ENCODE data around the gene EBLN2.

EBLN2 gene

DNA sequence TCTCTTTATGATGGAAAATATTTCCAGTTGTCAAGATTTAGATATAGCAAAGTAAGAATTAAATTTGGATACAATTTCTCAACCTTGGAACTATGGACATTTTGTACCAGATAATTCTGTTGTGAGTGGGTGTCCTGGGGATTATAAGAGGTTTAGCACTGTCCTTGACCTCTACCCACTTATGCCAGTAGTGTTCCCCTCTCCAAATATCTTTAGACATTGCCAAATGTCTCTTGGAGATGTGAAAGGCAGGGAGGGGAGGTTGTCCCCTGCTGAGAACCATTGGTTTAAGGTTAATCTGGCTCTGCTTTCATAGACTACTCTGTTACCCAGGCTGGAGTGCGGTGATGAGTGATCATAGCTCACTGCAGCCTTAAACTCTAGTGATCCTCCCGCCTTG lies at the start of gene EBLN2:
Gene EBLN2, plus strand, starts transcription at position 244 of the 400 bp plus-strand sequence. CDS start 423 bp downstream, outside the sequence.
- DNase-seq = no peak
- no peak for ATAC-seq

- no peak for DNase-seq
- no peak for ATAC-seq
These were observed 43.2 kb upstream of the EBLN2 start for GRCh38 chr3:73018298-73018697.

- ATAC-seq = peak; percentile 85
- no peak for DNase-seq
These were observed 42.5 kb upstream of the EBLN2 start for GRCh38 chr3:73018790-73019441.

DNA sequence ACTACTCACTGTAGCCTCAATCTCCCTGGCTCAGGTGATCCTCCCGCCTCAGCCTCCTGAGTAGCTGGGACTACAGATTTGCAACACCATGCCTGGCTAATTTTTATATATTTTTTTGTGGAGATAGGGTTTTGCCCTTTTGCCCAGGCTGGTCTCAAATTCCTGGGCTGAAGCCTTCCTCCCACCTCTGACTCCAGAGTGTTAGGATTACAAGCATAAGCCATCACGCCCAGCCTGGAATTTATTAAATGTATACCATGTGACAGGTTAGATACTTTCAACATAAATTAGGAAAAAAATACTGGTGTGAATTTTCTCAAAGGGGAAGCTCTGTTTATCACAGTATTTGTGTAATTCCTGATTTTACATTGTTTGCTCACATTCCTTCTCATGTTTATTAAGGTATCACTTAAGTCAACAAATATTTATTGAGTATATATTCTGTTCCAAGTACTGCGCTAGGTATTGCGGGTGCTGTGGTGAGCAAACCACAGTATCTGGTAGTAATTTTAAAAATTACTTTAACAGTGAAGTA lies 40.1 kb upstream of the EBLN2 start:
- ATAC-seq = no peak
- no peak for DNase-seq

DNA sequence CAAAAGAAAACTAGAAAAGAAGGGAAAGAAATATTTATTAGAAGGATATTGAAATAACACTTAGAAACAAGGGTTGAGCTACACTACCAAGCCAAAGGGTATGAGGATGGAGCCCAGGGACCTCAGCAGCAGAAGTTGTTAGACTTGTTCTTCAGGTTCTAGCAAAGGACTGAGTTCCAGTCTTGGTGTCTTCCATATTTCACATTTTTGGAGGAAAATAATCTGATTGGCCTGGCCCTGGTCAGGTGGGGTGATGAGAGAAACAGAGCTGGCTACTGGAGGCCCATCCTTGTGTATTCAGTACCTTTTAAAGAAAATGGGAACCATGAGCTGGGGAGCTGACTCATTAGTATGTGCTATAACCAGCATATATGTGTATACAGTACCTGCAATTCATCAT lies 36.6 kb upstream of the EBLN2 start:
- DNase-seq = no peak
- no peak for ATAC-seq

DNA sequence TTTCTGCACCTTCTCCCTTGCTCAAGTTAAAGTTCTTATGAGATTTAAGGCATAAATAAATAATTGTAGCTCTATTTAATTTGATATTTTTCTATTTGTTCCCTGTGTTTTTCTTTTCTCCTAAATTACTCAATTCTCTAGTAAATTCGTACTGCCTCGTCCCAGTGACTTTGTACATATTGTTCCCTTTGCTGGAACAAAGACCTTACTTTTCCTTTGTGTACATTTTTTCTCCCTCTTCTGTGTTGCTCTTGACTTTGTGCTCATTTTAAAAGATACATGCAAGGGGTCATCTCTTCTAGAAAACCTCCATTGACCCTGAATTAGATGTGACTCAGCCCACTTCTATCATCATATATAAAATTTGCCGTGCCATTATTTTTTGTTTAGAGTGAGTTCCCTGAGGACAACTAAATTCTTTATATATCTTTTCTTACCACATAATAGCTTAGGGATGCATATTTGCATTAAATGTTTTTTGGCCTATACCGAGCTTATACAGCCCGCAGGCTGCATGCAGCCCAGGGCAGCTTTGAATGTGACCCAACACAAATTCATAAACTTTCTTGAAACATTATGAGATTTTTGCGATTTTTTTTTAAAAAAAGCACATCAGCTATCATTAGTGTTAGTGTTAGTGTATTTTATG lies 35.2 kb upstream of the EBLN2 start:
- DNase-seq (no peak), ATAC-seq (no peak)

GRCh38 chr3:73026760-73027113 lies 34.7 kb upstream of the EBLN2 start:
- DNase-seq (no peak), ATAC-seq (no peak)

DNA sequence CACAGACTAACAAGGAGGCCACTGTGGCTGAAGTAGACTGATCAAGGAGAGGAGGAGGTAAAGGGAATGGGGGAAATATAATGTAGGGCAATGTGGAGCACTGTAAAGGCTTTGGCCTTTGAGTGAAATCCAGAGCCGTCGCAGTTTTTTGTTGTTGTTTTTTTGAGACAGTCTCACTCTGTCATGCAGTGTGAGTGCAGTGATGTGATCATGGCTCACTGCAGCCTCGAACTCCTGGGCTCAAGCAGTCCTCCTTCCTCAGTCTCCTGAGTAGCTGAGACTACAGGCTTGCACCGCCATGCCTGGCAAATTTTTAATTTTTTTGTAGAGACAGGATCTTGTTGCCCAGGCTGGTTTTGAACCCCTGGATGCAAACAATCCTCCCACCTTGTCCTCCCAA lies 32.7 kb upstream of the EBLN2 start:
- ATAC-seq (peak; percentile 1), DNase-seq (no peak)

- DNase-seq = no peak
- ATAC-seq = peak; percentile 90
These were observed 32.1 kb upstream of the EBLN2 start for GRCh38 chr3:73029321-73029796.

- no peak for DNase-seq
- ATAC-seq = peak; percentile 47
These were observed 31.3 kb upstream of the EBLN2 start for GRCh38 chr3:73030073-73030597.

- DNase-seq (no peak), ATAC-seq (no peak)
These were observed 29.8 kb upstream of the EBLN2 start for GRCh38 chr3:73031573-73032103.

GRCh38 chr3:73036694-73037591 lies 24.5 kb upstream of the EBLN2 start:
- ATAC-seq = peak; percentile 45
- DNase-seq = no peak

DNA sequence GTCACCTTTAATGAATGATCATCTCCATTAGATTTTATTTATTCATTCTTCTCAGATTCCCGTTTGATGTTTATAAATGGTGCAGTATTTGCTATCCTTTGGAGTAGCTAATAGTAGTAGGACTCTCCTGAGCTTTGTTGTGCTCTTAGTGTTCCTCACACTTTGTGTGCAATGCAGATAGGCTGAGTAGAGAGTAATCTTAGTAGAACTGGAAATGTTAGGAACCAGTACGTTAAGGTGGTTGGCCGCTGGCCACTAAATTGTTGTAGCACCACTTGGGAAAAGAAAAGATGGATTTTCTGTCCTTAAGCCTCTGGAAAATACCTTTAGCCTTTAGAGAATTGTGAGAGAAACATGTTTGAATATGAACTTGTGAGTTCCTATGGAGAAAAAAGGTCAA lies 19.9 kb upstream of the EBLN2 start:
- no peak for ATAC-seq

GRCh38 chr3:73043414-73043813 lies 18.0 kb upstream of the EBLN2 start:
- no peak for DNase-seq
- no peak for ATAC-seq

More for the DNA sequence above, 19.9 kb upstream of the EBLN2 start:
- DNase-seq = no peak

DNA sequence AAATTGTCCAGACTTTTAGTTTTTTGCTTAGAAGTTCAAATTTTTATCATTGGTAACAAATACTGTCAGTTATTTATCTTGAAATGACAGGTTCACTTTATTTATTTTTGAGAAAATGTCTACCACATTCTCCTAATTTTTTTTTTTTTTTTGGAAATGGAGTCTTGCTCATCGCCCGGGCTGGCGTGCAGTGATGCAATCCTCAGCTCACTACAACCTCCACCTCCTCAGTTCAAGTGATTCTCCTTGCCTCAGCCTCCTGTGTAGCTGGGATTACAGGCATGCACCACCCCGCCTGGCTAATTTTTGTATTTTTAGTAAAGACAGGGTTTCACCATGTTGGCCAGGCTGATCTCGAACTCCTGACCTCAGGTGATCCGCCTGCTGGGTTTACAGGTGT lies 16.1 kb upstream of the EBLN2 start:
- DNase-seq = no peak
- no peak for ATAC-seq

DNA sequence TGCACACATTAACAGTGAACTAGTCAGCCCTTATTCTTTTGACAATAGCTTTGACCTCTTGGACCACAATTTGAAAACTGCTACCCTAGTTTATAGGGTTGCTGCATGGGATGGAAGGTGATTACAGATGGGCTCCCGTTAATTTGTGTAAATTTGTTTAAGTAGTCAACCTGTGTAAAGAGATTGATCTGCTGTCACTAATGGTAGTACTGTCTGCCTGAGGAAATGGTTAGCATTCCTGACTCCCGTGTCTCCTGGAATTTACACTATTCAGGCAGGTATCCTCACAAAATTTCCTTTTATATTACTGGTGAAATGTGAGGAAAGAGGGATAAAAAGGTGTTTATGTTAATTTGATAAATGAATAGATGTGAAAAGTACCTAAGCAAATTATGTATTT lies 15.3 kb upstream of the EBLN2 start:
- ATAC-seq = no peak
- DNase-seq = no peak

- no peak for ATAC-seq
These were observed 12.1 kb upstream of the EBLN2 start for GRCh38 chr3:73049319-73049718.

GRCh38 chr3:73052857-73053256 lies 8.6 kb upstream of the EBLN2 start:
- DNase-seq = no peak
- ATAC-seq = no peak

More at GRCh38 chr3:73049319-73049718, 12.1 kb upstream of the EBLN2 start:
- DNase-seq = no peak

DNA sequence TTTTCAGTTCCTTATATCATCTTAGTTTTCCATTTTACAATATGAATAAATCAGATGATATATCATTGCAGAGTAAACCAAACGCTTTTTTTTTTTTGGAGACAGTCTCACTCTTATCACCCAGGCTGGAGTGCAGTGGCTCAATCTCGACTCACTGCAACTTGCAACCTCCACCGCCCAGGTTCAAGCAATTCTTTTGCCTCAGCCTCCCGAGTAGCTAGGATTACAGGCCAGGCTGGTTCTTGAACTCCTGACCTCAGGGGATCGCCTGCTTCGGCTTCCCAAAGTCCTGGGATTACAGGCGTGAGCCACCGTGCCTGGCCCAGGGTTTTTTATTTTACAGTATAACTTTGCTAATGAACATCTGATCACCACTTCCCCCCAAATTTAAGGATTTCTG lies 5.9 kb upstream of the EBLN2 start:
- DNase-seq (no peak), ATAC-seq (no peak)

DNA sequence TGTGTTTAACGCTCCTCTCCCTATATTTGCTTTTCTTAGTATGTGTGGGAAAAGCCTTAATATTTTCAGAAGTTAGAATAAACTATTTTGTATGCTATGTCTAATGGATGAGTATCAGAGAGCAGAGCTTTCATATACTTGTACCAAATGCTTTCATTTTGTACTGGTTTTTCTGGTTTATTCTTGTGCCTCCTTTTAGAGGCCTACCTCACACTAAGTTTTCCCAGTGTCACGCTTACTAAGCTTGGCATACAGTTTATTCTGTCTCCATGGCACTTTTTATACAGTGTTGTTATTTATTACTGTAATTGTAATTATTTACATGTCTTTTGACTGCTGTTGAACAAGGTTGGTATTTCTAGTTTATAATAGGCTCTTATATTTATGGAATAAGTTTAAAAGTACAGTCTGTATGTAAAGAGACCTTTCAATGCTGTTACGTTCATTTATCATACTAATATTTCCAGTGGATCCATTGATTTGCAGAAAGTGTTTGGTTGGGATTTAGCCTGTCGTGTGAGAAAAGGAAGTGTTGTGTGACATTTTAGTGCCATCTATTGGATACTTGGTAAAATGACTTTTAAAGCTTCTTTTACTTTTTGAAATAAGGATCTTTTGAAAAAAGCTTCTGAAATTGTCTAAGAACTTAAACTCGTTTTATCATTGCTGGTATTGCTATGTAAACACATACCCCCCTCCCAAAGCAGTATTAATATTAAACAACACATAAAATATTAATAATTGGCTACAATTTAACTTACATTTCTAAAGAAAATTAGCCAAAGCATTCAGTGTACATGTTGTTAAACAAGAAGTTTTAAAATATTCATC lies 5.2 kb upstream of the EBLN2 start:
- DNase-seq (no peak), ATAC-seq (no peak)

GRCh38 chr3:73056845-73057150 lies 4.7 kb upstream of the EBLN2 start:
- DNase-seq (no peak), ATAC-seq (no peak)
